CD4-positive, alpha-beta T cell (primary cell): Measurements from ENCODE around the gene YY1. TPM values are rescaled to one million over a fixed set of nuclear protein-coding genes. Genes with fewer than 3 reads are reported as not detected.

Experiments used
- ATAC-seq: fragments of 200-7000 bp; cut with Tn5 transposase; one replicate; pipeline ENCODE4 v1.10.0; 2022; ENCODE audit warnings: mild to moderate bottlenecking; ENCODE audit not compliant: poor library complexity
- CTCF ChIA-PET: fragments of 350-600 bp; sonication (Branson Sonifier 250); formaldehyde crosslinking; loops from one replicate; lab custom pipeline; 2021; ENCODE audit warnings: antibody characterized with exemption, inconsistent platforms; lab: Charles Lee
- POLR2A ChIA-PET: fragments of 350-600 bp; sonication (Branson Sonifier 250); formaldehyde crosslinking; loops from one replicate; lab custom pipeline; 2021; ENCODE audit warnings: antibody characterized with exemption, inconsistent platforms; lab: Charles Lee
- DNase-seq, 14 experiments: peaks; one replicate each; pipeline ENCODE4 v3.0.0-alpha.2; 2013 to 2020; ENCODE audit warnings: mixed read lengths in 2 of 14
- H3K27ac ChIP-seq, 2 donors: one replicate each; pipeline versions ENCODE4 v1.5.1 to v1.7.0; 2013; ENCODE audit warnings: low read length in 2 of 2, low read depth in 1 of 2, mild to moderate bottlenecking in 1 of 2
- H3K27me3 ChIP-seq, 2 experiments: 1 replicate in 1 of 2; 2 replicates in 1 of 2; pipeline versions ENCODE4 v1.6.1 to v1.7.0; 2013; ENCODE audit warnings: low read length in 2 of 2, control low read depth in 1 of 2, mild to moderate bottlenecking in 1 of 2, moderate library complexity in 1 of 2; ENCODE audit not compliant: insufficient read depth in 2 of 2, control insufficient read depth in 1 of 2
- H3K36me3 ChIP-seq: one replicate; pipeline ENCODE4 v1.6.1; 2013; ENCODE audit warnings: low read length, control low read depth; ENCODE audit not compliant: insufficient read depth
- H3K4me1 ChIP-seq: one replicate; pipeline ENCODE4 v1.6.1; 2013; ENCODE audit warnings: low read length, control low read depth; ENCODE audit not compliant: insufficient read depth
- H3K4me3 ChIP-seq: one replicate; pipeline ENCODE4 v1.5.1; 2013; ENCODE audit warnings: mild to moderate bottlenecking, low read length, moderate library complexity
- H3K9me3 ChIP-seq, 2 experiments: 1 replicate in 1 of 2; 2 replicates in 1 of 2; pipeline versions ENCODE4 v1.6.1 to v1.7.0; 2013; ENCODE audit warnings: low read length in 2 of 2, mild to moderate bottlenecking in 2 of 2, control low read depth in 1 of 2, moderate library complexity in 1 of 2; ENCODE audit not compliant: control insufficient read depth in 1 of 2, insufficient read depth in 1 of 2
- H3K27ac Mint-ChIP-seq: one replicate; pipeline ENCODE4 v1.8.0; 2020; ENCODE audit warnings: mixed read lengths
- H3K27me3 Mint-ChIP-seq: one replicate; pipeline ENCODE4 v1.8.0; 2021; ENCODE audit warnings: mixed read lengths
- H3K36me3 Mint-ChIP-seq: one replicate; pipeline ENCODE4 v1.8.0; 2021; ENCODE audit warnings: low read depth, mixed read lengths
- H3K4me1 Mint-ChIP-seq: one replicate; pipeline ENCODE4 v1.8.0; 2021; ENCODE audit warnings: low read depth, mixed read lengths
- H3K4me3 Mint-ChIP-seq: one replicate; pipeline ENCODE4 v1.8.0; 2020; ENCODE audit warnings: mild to moderate bottlenecking, mixed read lengths
- H3K9me3 Mint-ChIP-seq: one replicate; pipeline ENCODE4 v1.8.0; 2020; ENCODE audit warnings: mixed read lengths
- CTCF ChIP-seq: fragments of 200-600 bp; IDR thresholded peaks from one replicate; pipeline ENCODE4 v1.8.0; 2022; ENCODE audit warnings: antibody characterized with exemption, mild to moderate bottlenecking
- intact Hi-C, 2 experiments: fragments of 100-400 bp; cut with DNase I in 1 of 2; cut with micrococcal nuclease in 1 of 2; formaldehyde crosslinking; loops; one replicate each; pipeline versions ENCODE4 v1.15.1 to v1.9.0; 2023 to 2025; cut with DNase I, micrococcal nuclease
- total RNA-seq, 174 experiments: library from RNA in 2 of 174; stranded (reverse) in 2 of 174; gene quantifications; one replicate each; pipeline ENCODE4 v1.2.3 and lab custom pipeline; 2021 to 2026

The YY1 gene
- total RNA-seq, 2 experiments from 2014 or later: 68.9 to 70.4 TPM

GRCh38 chr14:100275214-100275613 is 36.3 kb downstream of the YY1 start:
- H3K4me3 Mint-ChIP-seq: no peak overlapping the region
- H3K4me3 ChIP-seq: no peak overlapping the region
- no peaks in the 10 kb centered on the region for H3K9me3 ChIP-seq
- H3K36me3 Mint-ChIP-seq: peaks cover 58% of the 10 kb centered on the region
- no peaks in the 10 kb centered on the region for H3K27me3 ChIP-seq
- H3K4me1 Mint-ChIP-seq: peaks cover 70% of the 10 kb centered on the region
- DNase-seq (no peak), ATAC-seq (no peak)
- no peak for TF ChIP-seq CTCF
- peaks cover 26% of the 10 kb centered on the region for H3K36me3 ChIP-seq
- H3K27ac ChIP-seq: no peak overlapping the region
- intact Hi-C loops: no loop called here
- CTCF ChIA-PET: no interaction called here
- no peaks in the 10 kb centered on the region for H3K9me3 Mint-ChIP-seq
- peak overlapping the region; percentile 78 for H3K27ac Mint-ChIP-seq
- POLR2A ChIA-PET: no interaction called here
- no peaks in the 10 kb centered on the region for H3K27me3 Mint-ChIP-seq
- peaks cover 38% of the 10 kb centered on the region for H3K4me1 ChIP-seq

DNA sequence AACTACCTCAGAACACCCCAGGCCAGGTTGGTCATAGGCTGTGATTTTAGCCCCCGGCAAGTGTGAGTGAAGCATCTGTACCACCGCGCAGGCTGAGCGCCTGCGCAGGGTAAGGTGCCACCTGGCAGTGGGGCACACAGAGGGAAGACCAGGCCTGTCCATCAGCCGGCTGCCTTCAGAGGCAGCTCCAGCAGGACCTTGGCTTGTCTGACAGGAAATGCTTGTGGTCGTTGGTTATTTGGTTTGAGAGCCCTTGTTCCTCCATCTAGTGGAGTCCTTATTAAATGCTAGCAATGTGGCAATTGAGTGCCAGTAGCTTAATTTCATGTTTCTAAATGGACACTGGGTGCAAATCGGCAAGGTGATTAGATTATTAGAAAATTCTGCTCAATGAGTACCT is 39.8 kb downstream of the YY1 start:
- Histone ChIP-seq H3K4me3 (no peak overlapping the region), H3K9me3 (no peaks in the 10 kb centered on the region), H3K27ac (peak overlapping the region in 1 of 2 donors; percentile 3), H3K27me3 (no peaks in the 10 kb centered on the region), H3K36me3 (peaks cover 27% of the 10 kb centered on the region), H3K4me1 (peaks cover 26% of the 10 kb centered on the region)
- Mint-ChIP-seq H3K27me3 (no peaks in the 10 kb centered on the region), H3K4me3 (no peak overlapping the region), H3K36me3 (peaks cover 62% of the 10 kb centered on the region), H3K27ac (peak overlapping the region; percentile 71), H3K9me3 (no peaks in the 10 kb centered on the region), H3K4me1 (peaks cover 51% of the 10 kb centered on the region)
- ChIA-PET CTCF (interaction anchor here (1.3 kb wide), 1 partner anchor 55 kb away, joined by 3 read pairs; no protein-coding TSS in a partner anchor), POLR2A (no interaction called here)
- no peak for TF ChIP-seq CTCF
- intact Hi-C loops: no loop called here
- peak in 1 of 14 experiments; percentile 34 for DNase-seq
- ATAC-seq: no peak

- ChIA-PET POLR2A (no interaction called here), CTCF (interaction anchor here (1.3 kb wide), 1 partner anchor 55 kb away, joined by 3 read pairs; no protein-coding TSS in a partner anchor)
- H3K36me3 ChIP-seq: peaks cover 26% of the 10 kb centered on the region
- Mint-ChIP-seq H3K36me3 (peaks cover 61% of the 10 kb centered on the region), H3K4me1 (peaks cover 49% of the 10 kb centered on the region), H3K27ac (peak overlapping the region; percentile 71), H3K4me3 (no peak overlapping the region), H3K9me3 (no peaks in the 10 kb centered on the region), H3K27me3 (no peaks in the 10 kb centered on the region)
- no peak for TF ChIP-seq CTCF
- no peak overlapping the region for H3K27ac ChIP-seq
- peaks cover 22% of the 10 kb centered on the region for H3K4me1 ChIP-seq
- DNase-seq: no peak
- H3K9me3 ChIP-seq: no peaks in the 10 kb centered on the region
- intact Hi-C loops: no loop called here
- ATAC-seq: no peak
- H3K4me3 ChIP-seq: no peak overlapping the region
- no peaks in the 10 kb centered on the region for H3K27me3 ChIP-seq
These were observed 40.2 kb downstream of the YY1 start for GRCh38 chr14:100279133-100279532.
